HepG2 (cell line): ENCODE data around the gene HDAC4. TPM values are rescaled to one million over a fixed set of nuclear protein-coding genes. Genes with fewer than 3 reads are reported as not detected.

ENCODE experiments used
- ATAC-seq: fragments of 200-7000 bp; cut with Tn5 transposase; 3 replicates; pipeline ENCODE4 v1.9.1; 2020; ENCODE audit warnings: mild to moderate bottlenecking, moderate library complexity
- BruUV-seq: library from RNA; stranded (reverse); fragments of 400-500 nt; replicated peaks from 2 replicates; lab custom pipeline; 2021; lab: Mats Ljungman, UMichigan
- CTCF ChIA-PET: fragments of 300-600 bp; formaldehyde crosslinking; extraction: SDS; loops from one replicate; lab custom pipeline; 2021; ENCODE audit warnings: low total read pairs, inconsistent platforms, low intra/inter-chr PET ratio; lab: Yijun Ruan, JAX
- POLR2A ChIA-PET: fragments of 350-600 bp; sonication (Branson Sonifier 250); formaldehyde crosslinking; loops from one replicate; lab custom pipeline; 2020; ENCODE audit warnings: antibody characterized with exemption, inconsistent platforms; lab: Yijun Ruan, JAX
- DNase-seq: peaks from one replicate; pipeline ENCODE4 v3.0.0-alpha.2; 2015; ENCODE audit warnings: low spot score
- FAIRE-seq: peaks from 3 replicates; lab custom pipeline; 2011; peaks lifted over from hg19 to GRCh38; lab: Jason Lieb, UNC
- H2AFZ ChIP-seq: one replicate; pipeline ENCODE4 v1.6.1; 2011; ENCODE audit warnings: low read length, inconsistent platforms
- H3K27ac ChIP-seq: fragments of 300-600 bp; 3 replicates; pipeline ENCODE4 v1.8.0; 2011; ENCODE audit warnings: mixed run types, mild to moderate bottlenecking, mixed read lengths, low read length, inconsistent platforms; ENCODE audit not compliant: insufficient read depth; ENCODE audit errors: extremely low read length
- H3K27me3 ChIP-seq, 2 experiments: fragments of 200-600 bp in 1 of 2; 2 replicates in 1 of 2; 3 replicates in 1 of 2; pipeline versions ENCODE4 v1.6.0 to v1.8.0; 2011; ENCODE audit warnings: low read length in 2 of 2, mild to moderate bottlenecking in 2 of 2, moderate library complexity in 2 of 2, inconsistent platforms in 1 of 2; ENCODE audit not compliant: insufficient read depth in 2 of 2, control insufficient read depth in 1 of 2
- H3K36me3 ChIP-seq, 2 experiments: fragments of 200-600 bp in 1 of 2; replicated peaks in 1 of 2; 2 replicates in 1 of 2; 3 replicates in 1 of 2; pipeline versions ENCODE4 v1.5.1 to v1.8.0; 2011; ENCODE audit warnings: low read length in 2 of 2, inconsistent platforms in 1 of 2; ENCODE audit not compliant: insufficient read depth in 2 of 2, control insufficient read depth in 1 of 2
- H3K4me1 ChIP-seq: 2 replicates; pipeline ENCODE4 v1.5.1; 2012; ENCODE audit warnings: low read length, inconsistent platforms; ENCODE audit not compliant: insufficient read depth
- H3K4me2 ChIP-seq: 2 replicates; pipeline ENCODE4 v1.6.0; 2011; ENCODE audit warnings: low read depth, low read length, inconsistent platforms
- H3K4me3 ChIP-seq, 3 experiments: fragments of 200-600 bp in 1 of 3; sonication (generic), shearing (Covaris generic) in 1 of 3; replicated peaks in 1 of 3; 2 replicates each; pipeline ENCODE4 v1.5.1; 2011 to 2016; ENCODE audit warnings: low read length in 3 of 3, inconsistent platforms in 2 of 3, low read depth in 2 of 3, mild to moderate bottlenecking in 2 of 3, control low read depth in 1 of 3, mixed read lengths in 1 of 3; ENCODE audit not compliant: insufficient read depth in 1 of 3
- H3K79me2 ChIP-seq: one replicate; pipeline ENCODE4 v1.6.1; 2011; ENCODE audit warnings: low read length, inconsistent platforms; ENCODE audit not compliant: insufficient read depth
- H3K9ac ChIP-seq: 2 replicates; pipeline ENCODE4 v1.6.0; 2011; ENCODE audit warnings: mild to moderate bottlenecking, low read depth, low read length, inconsistent platforms; ENCODE audit not compliant: insufficient read depth
- H3K9me3 ChIP-seq: 2 replicates; pipeline ENCODE4 v1.5.1; 2012; ENCODE audit warnings: mild to moderate bottlenecking, low read length
- H4K20me1 ChIP-seq: 2 replicates; pipeline ENCODE4 v1.6.0; 2011; ENCODE audit warnings: inconsistent platforms, mild to moderate bottlenecking, low read length, moderate library complexity; ENCODE audit not compliant: insufficient read depth
- AGO2 ChIP-seq: fragments of 200-400 bp; formaldehyde crosslinking; optimal IDR thresholded peaks from 2 replicates; pipeline ENCODE3; 2017; ENCODE audit warnings: mild to moderate bottlenecking, low read depth, low read length, moderate library complexity
- HIVEP1 ChIP-seq: sonication (generic); formaldehyde crosslinking; IDR thresholded peaks from 2 replicates; pipeline ENCODE4 v1.4.0; 2020; ENCODE audit warnings: mild to moderate bottlenecking, missing genetic modification reagents
- KLF13 ChIP-seq: sonication (generic); formaldehyde crosslinking; IDR thresholded peaks from 2 replicates; pipeline ENCODE4 v1.4.0; 2020; ENCODE audit warnings: mild to moderate bottlenecking, missing genetic modification reagents
- ZNF296 ChIP-seq: sonication (generic); formaldehyde crosslinking; conservative IDR thresholded peaks from 2 replicates; pipeline ENCODE4 v1.5.0; 2020; ENCODE audit warnings: mild to moderate bottlenecking, missing genetic modification reagents
- ZNF331 ChIP-seq: sonication (generic); formaldehyde crosslinking; IDR thresholded peaks from 2 replicates; pipeline ENCODE4 v1.4.0; 2020; ENCODE audit warnings: missing genetic modification reagents
- ZNF724P ChIP-seq: sonication (generic); formaldehyde crosslinking; IDR thresholded peaks from 2 replicates; pipeline ENCODE4 v1.8.0; 2022; ENCODE audit warnings: missing genetic modification reagents, borderline replicate concordance
- ZNF776 ChIP-seq: sonication (generic); formaldehyde crosslinking; IDR thresholded peaks from 2 replicates; pipeline ENCODE4 v1.4.0; 2020; ENCODE audit warnings: mild to moderate bottlenecking, missing genetic modification reagents
- WGBS: methylation state at CpG from one replicate; pipeline ENCODE4 v1.1.6; 2017; ENCODE audit warnings: low lambda C conversion rate; 5-methylcytosine and 5-hydroxymethylcytosine counted together
- in situ Hi-C: cut with HindIII; loops from 2 replicates; pipeline ENCODE4 v1.10.0; 2017; ENCODE audit warnings: low pct_unique_long_range_greater_than_20kb; ENCODE audit not compliant: extremely low pct_ligation_motif_present
- intact Hi-C: fragments of 100-400 bp; cut with micrococcal nuclease; formaldehyde crosslinking; loops from one replicate; pipeline ENCODE4 v1.10.0; 2022; ENCODE audit not compliant: unreplicated experiment
- polyA plus RNA-seq, 8 experiments: library from polyadenylated mRNA; depleted of rRNA in 3 of 8; stranded (reverse) in 7 of 8; unstranded in 1 of 8; fragments of >200 nt; fragmentation: Illumina TruSeq in 4 of 8; extraction: Trizol in 4 of 8; gene quantifications; 2 replicates each; pipeline versions ENCODE4 v1.2.1 to v1.2.3, GENCODE V29; 2011 to 2016; ENCODE audit warnings: low read depth in 4 of 8, missing spikeins in 1 of 8, mixed read lengths in 1 of 8; ENCODE audit not compliant: insufficient read depth in 1 of 8
- total RNA-seq, 5 experiments: library from RNA; depleted of rRNA; stranded (reverse); fragments of >200 nt; fragmentation: Illumina TruSeq; extraction: Trizol; gene quantifications; 2 replicates each; pipeline ENCODE4 v1.2.3, GENCODE V29; 2016; ENCODE audit warnings: low read depth in 1 of 5

HDAC4 gene
- total and polyA plus RNA-seq, 2 of the 13 experiments (the other 11 are each of a cell fraction or from before 2014, with no cell fraction given): 10.1 to 11.5 TPM

GRCh38 chr2:239096676-239097427 is 304.0 kb downstream of the HDAC4 start:
- Histone ChIP-seq H2AFZ (no peak overlapping the region), H3K9ac (no peak overlapping the region), H3K4me3 (no peak overlapping the region), H3K27ac (no peak overlapping the region), H4K20me1 (no peaks in the 10 kb centered on the region), H3K9me3 (no peaks in the 10 kb centered on the region), H3K4me2 (no peak overlapping the region), H3K36me3 (peaks cover 11 to 16% of the 10 kb centered on the region in 2 experiments; a peak in 4 of 5 replicates)
- no peak for FAIRE-seq
- intact Hi-C loops (no loop called here), in situ Hi-C loops (no loop called here)
- peak; percentile 6; the same call in 1 of the 3 replicates for ATAC-seq
- ChIA-PET CTCF (no interaction called here), POLR2A (no interaction called here)
- no peak for DNase-seq
- TF ChIP-seq HIVEP1 (CRISPR knock-in tag) (peak; percentile 37; the same call in 1 of the 2 replicates), ZNF724P (CRISPR knock-in tag) (no peak), AGO2 (peak; percentile 80), KLF13 (CRISPR knock-in tag) (no peak), ZNF776 (no peak)
- TF ChIP-seq, all 625 proteins: peak for 2
- Histone ChIP-seq H3K4me1 (no peaks in the 10 kb centered on the region), H3K27me3 (no peaks in the 10 kb centered on the region), H3K79me2 (no peaks in the 10 kb centered on the region)
- 94% methylated on average over 25 of the region's 28 CpGs for WGBS
- BruUV-seq: no TSS peak

- BruUV-seq: no TSS peak
- intact Hi-C loops: no loop called here
- H3K36me3 ChIP-seq: peaks cover 11 to 16% of the 10 kb centered on the region in 2 experiments; a peak in 4 of 5 replicates
- ChIA-PET CTCF (no interaction called here), POLR2A (no interaction called here)
- FAIRE-seq: no peak
- H2AFZ ChIP-seq: no peak overlapping the region
- no peak for DNase-seq
- H3K79me2 ChIP-seq: no peaks in the 10 kb centered on the region
- WGBS: 96% methylated on average over 20 of the region's 20 CpGs
- in situ Hi-C loops: no loop called here
- no peaks in the 10 kb centered on the region for H3K4me1 ChIP-seq
- H3K9me3 ChIP-seq: no peaks in the 10 kb centered on the region
- H3K4me3 ChIP-seq: no peak overlapping the region
- H3K27ac ChIP-seq: no peak overlapping the region
- no peak overlapping the region for H3K4me2 ChIP-seq
- no peaks in the 10 kb centered on the region for H4K20me1 ChIP-seq
- H3K9ac ChIP-seq: no peak overlapping the region
- no peak for ATAC-seq
- no peak for TF ChIP-seq ZNF296 (CRISPR knock-in tag)
- TF ChIP-seq ZNF331 (CRISPR knock-in tag): no peak
- TF ChIP-seq, all 625 proteins: peak for 0
- H3K27me3 ChIP-seq: no peaks in the 10 kb centered on the region
Observed at GRCh38 chr2:239095460-239096081, 305.2 kb downstream of the HDAC4 start.
